Thyroid gland (tissue), 4 donors: Measurements from ENCODE around the gene LAMA2.

Source experiments
- POLR2A ChIP-seq, 2 donors: fragments of 450-650 bp; IDR thresholded peaks; one replicate each; pipeline ENCODE4 v1.6.1; 2017; ENCODE audit warnings: antibody characterized with exemption in 2 of 2, mild to moderate bottlenecking in 2 of 2, moderate library complexity in 1 of 2
- TF ChIP-seq, protein P1 (sequence below), 6 experiments: fragments of 200-600 bp in 3 of 6; fragments of 450-650 bp in 3 of 6; sonication (generic) in 3 of 6; IDR thresholded peaks; one replicate each; pipeline ENCODE4 v1.5.1; 2016 to 2019; ENCODE audit warnings: antibody characterized with exemption in 6 of 6, mild to moderate bottlenecking in 2 of 6, inconsistent platforms in 1 of 6, moderate library complexity in 1 of 6

DNA sequence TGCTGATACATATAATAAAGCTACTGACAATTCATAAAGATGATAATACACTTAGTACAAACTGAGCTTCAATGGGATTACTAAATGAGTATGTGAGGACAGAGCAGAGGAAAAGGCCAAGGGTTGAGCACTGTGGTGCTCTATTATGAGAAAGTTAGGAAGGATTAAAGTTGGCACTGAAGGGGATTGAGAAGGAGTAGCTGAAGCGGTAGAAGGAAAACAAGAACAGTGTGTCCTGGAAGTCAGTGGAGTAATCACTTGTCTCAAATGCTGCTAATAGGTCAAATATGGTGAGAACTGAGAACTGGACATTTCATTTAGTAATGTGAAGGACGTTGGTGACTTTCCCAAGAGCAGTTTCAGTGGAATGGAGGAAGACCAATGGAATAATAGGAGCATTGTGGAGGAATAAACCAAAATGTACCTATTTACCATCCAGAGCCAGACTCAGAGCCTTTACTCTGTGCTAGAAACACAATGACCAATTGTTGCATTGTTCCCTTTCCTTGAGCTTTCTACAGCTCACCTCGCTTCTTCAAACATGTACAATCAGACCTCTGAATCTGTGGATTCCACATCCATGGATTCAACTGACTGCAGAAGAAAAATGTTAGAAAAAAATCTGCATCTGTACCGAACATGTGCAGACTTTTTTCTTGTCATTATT is 255.9 kb downstream of the LAMA2 start:
- TF ChIP-seq, protein P1, sequence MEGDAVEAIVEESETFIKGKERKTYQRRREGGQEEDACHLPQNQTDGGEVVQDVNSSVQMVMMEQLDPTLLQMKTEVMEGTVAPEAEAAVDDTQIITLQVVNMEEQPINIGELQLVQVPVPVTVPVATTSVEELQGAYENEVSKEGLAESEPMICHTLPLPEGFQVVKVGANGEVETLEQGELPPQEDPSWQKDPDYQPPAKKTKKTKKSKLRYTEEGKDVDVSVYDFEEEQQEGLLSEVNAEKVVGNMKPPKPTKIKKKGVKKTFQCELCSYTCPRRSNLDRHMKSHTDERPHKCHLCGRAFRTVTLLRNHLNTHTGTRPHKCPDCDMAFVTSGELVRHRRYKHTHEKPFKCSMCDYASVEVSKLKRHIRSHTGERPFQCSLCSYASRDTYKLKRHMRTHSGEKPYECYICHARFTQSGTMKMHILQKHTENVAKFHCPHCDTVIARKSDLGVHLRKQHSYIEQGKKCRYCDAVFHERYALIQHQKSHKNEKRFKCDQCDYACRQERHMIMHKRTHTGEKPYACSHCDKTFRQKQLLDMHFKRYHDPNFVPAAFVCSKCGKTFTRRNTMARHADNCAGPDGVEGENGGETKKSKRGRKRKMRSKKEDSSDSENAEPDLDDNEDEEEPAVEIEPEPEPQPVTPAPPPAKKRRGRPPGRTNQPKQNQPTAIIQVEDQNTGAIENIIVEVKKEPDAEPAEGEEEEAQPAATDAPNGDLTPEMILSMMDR (IDR thresholded peaks at IDR 0.05): no peak
- no peak for TF ChIP-seq POLR2A (IDR thresholded peaks at IDR 0.05)
